ENCODE data around the gene CDK15. TPM values are rescaled to one million over a fixed set of nuclear protein-coding genes. Genes with fewer than 3 reads are reported as not detected.
A peak's percentile ranks its signal among the peaks of the same experiment; 100 is the strongest.

The CDK15 gene
- total and polyA plus RNA-seq, 2 donors (not counting 1 experiment from before 2014, with no cell fraction given) = not detected

GRCh38 chr2:201901786-201902185 lies 95.4 kb downstream of the CDK15 start:
- ChIA-PET CTCF (no interaction called here), POLR2A (no interaction called here)
- Histone ChIP-seq H3K27ac (ENCODE audit: low read length in 2 of 2) (no peak overlapping the region), H4K20me1 (ENCODE audit: control insufficient read depth, insufficient read depth, low read length, poor library complexity, severe bottlenecking) (no peaks in the 10 kb centered on the region), H3K4me2 (replicated peaks; ENCODE audit: low read depth, low read length, poor library complexity, severe bottlenecking) (peak overlapping the region; percentile 64), H3K9me3 (ENCODE audit: control extremely low read depth in 1 of 3, control insufficient read depth in 2 of 3, insufficient read depth in 1 of 3, low read length in 2 of 3) (no peaks in the 10 kb centered on the region), H3K79me2 (ENCODE audit: control insufficient read depth, insufficient read depth, low read length) (no peaks in the 10 kb centered on the region), H3K36me3 (replicated peaks in 1 of 2; ENCODE audit: control extremely low read depth in 1 of 2, control insufficient read depth in 1 of 2, extremely low read depth in 1 of 2, insufficient read depth in 2 of 2, low read length in 1 of 2) (no peaks in the 10 kb centered on the region), H3K4me3 (ENCODE audit: control extremely low read depth in 1 of 5, extremely low read depth in 1 of 5, insufficient read depth in 1 of 5, low read depth in 2 of 5, low read length in 4 of 5) (peak overlapping the region in 2 of 5 experiments; percentile 31 to 50), H2AFZ (ENCODE audit: insufficient read depth, low read depth, low read length, poor library complexity, severe bottlenecking) (peak overlapping the region; percentile 38), H3K4me1 (ENCODE audit: control insufficient read depth in 2 of 2, insufficient read depth in 2 of 2, low read length in 2 of 2) (peaks cover 11 to 23% of the 10 kb centered on the region in 2 donors), H3K9ac (ENCODE audit: low read length) (peak overlapping the region; percentile 56), H3K27me3 (replicated peaks in 1 of 4; ENCODE audit: control extremely low read depth in 1 of 4, control insufficient read depth in 3 of 4, insufficient read depth in 4 of 4, low read length in 3 of 4) (peaks cover 0 to 7% (median 3%) of the 10 kb centered on the region in 4 experiments)
- Mint-ChIP-seq H3K4me3 (peak overlapping the region; percentile 62), H3K4me1 (peaks cover 21% of the 10 kb centered on the region), H3K27ac (no peak overlapping the region), H3K9me3 (ENCODE audit: insufficient read depth) (no peaks in the 10 kb centered on the region), H3K27me3 (peaks cover 33% of the 10 kb centered on the region)
- peak; percentile 14 for DNase-seq
- intact Hi-C loops (cut with micrococcal nuclease) = no loop called here
- 10% methylated on average over 6 of the region's 8 CpGs for WGBS (ENCODE audit: insufficient coverage)
- no peak for ATAC-seq (ENCODE audit: low read depth)
- TF ChIP-seq CTCF (IDR thresholded peaks at IDR 0.05) (no peak), EZH2 (IDR thresholded peaks at IDR 0.05; ENCODE audit: borderline replicate concordance, insufficient read depth, low read depth, low read length, poor library complexity, severe bottlenecking) (no peak)

GRCh38 chr2:201904538-201905420 lies 98.4 kb downstream of the CDK15 start:
- H3K4me2 ChIP-seq (replicated peaks; ENCODE audit: low read depth, low read length, poor library complexity, severe bottlenecking) = no peak overlapping the region
- intact Hi-C loops (cut with micrococcal nuclease) = no loop called here
- H3K4me3 Mint-ChIP-seq = no peak overlapping the region

More at GRCh38 chr2:201904538-201905420, 98.4 kb downstream of the CDK15 start:
- TF ChIP-seq CTCF (IDR thresholded peaks at IDR 0.05) = no peak
- TF ChIP-seq EZH2 (IDR thresholded peaks at IDR 0.05; ENCODE audit: borderline replicate concordance, insufficient read depth, low read depth, low read length, poor library complexity, severe bottlenecking) = no peak
- Mint-ChIP-seq H3K27me3 (peaks cover 23% of the 10 kb centered on the region), H3K9me3 (ENCODE audit: insufficient read depth) (no peaks in the 10 kb centered on the region), H3K4me1 (peaks cover 23% of the 10 kb centered on the region), H3K27ac (no peak overlapping the region)
- POLR2A ChIA-PET = interaction anchor here (0.7 kb wide), 1 partner anchor 293 kb away, joined by 3 read pairs; no protein-coding TSS in a partner anchor
- no peak overlapping the region for H3K27ac ChIP-seq (ENCODE audit: low read length in 2 of 2)
- no peaks in the 10 kb centered on the region for H3K36me3 ChIP-seq (replicated peaks in 1 of 2; ENCODE audit: control extremely low read depth in 1 of 2, control insufficient read depth in 1 of 2, extremely low read depth in 1 of 2, insufficient read depth in 2 of 2, low read length in 1 of 2)
- H4K20me1 ChIP-seq (ENCODE audit: control insufficient read depth, insufficient read depth, low read length, poor library complexity, severe bottlenecking) = no peaks in the 10 kb centered on the region
- H3K4me3 ChIP-seq (ENCODE audit: control extremely low read depth in 1 of 5, extremely low read depth in 1 of 5, insufficient read depth in 1 of 5, low read depth in 2 of 5, low read length in 4 of 5) = no peak overlapping the region
- peaks cover 11 to 26% of the 10 kb centered on the region in 2 donors for H3K4me1 ChIP-seq (ENCODE audit: control insufficient read depth in 2 of 2, insufficient read depth in 2 of 2, low read length in 2 of 2)
- no peak overlapping the region for H3K9ac ChIP-seq (ENCODE audit: low read length)
- CTCF ChIA-PET = no interaction called here
- ATAC-seq (ENCODE audit: low read depth) = peak; percentile 60
- H2AFZ ChIP-seq (ENCODE audit: insufficient read depth, low read depth, low read length, poor library complexity, severe bottlenecking) = no peak overlapping the region
- no peaks in the 10 kb centered on the region for H3K27me3 ChIP-seq (replicated peaks in 1 of 4; ENCODE audit: control extremely low read depth in 1 of 4, control insufficient read depth in 3 of 4, insufficient read depth in 4 of 4, low read length in 3 of 4)
- no peaks in the 10 kb centered on the region for H3K9me3 ChIP-seq (ENCODE audit: control extremely low read depth in 1 of 3, control insufficient read depth in 2 of 3, insufficient read depth in 1 of 3, low read length in 2 of 3)
- peak; percentile 38 for DNase-seq
- H3K79me2 ChIP-seq (ENCODE audit: control insufficient read depth, insufficient read depth, low read length) = no peaks in the 10 kb centered on the region
- WGBS (ENCODE audit: insufficient coverage) = 87% methylated on average over 4 of the region's 5 CpGs

Data from B cell (primary cell).